HG03457 (cell line): ENCODE data around the gene CDK19.

ENCODE experiments used
- ATAC-seq: cut with Tn5 transposase; IDR thresholded peaks from one replicate; pipeline ENCODE4 v1.9.1; 2021; ENCODE audit warnings: moderate number of reproducible peaks; ENCODE audit not compliant: unreplicated experiment

The CDK19 gene

GRCh38 chr6:110665600-110665999 is 149.7 kb downstream of the CDK19 start:
- ATAC-seq: no peak

- ATAC-seq: no peak
Observed at GRCh38 chr6:110664933-110665332, 150.3 kb downstream of the CDK19 start.

GRCh38 chr6:110662490-110663211 is 152.6 kb downstream of the CDK19 start:
- ATAC-seq: no peak

- ATAC-seq: no peak
Observed at GRCh38 chr6:110661414-110661813, 153.9 kb downstream of the CDK19 start.

- no peak for ATAC-seq
Observed at GRCh38 chr6:110660066-110660655, 155.1 kb downstream of the CDK19 start.

GRCh38 chr6:110658631-110659211 is 156.5 kb downstream of the CDK19 start:
- no peak for ATAC-seq

- no peak for ATAC-seq
Observed at GRCh38 chr6:110656492-110656891, 158.8 kb downstream of the CDK19 start.

GRCh38 chr6:110655821-110656220 is 159.4 kb downstream of the CDK19 start:
- ATAC-seq: no peak

- ATAC-seq: no peak
Observed at GRCh38 chr6:110654096-110654820, 161.0 kb downstream of the CDK19 start.

- ATAC-seq: no peak
Observed at GRCh38 chr6:110653381-110653780, 161.9 kb downstream of the CDK19 start.

- ATAC-seq: no peak
Observed at GRCh38 chr6:110652520-110652919, 162.7 kb downstream of the CDK19 start.

- no peak for ATAC-seq
Observed at GRCh38 chr6:110650755-110651154, 164.5 kb downstream of the CDK19 start.

- no peak for ATAC-seq
Observed at GRCh38 chr6:110649704-110650103, 165.6 kb downstream of the CDK19 start.

- ATAC-seq: no peak
Observed at GRCh38 chr6:110646951-110647910, 168.0 kb downstream of the CDK19 start.

- no peak for ATAC-seq
Observed at GRCh38 chr6:110646419-110646698, 168.9 kb downstream of the CDK19 start.

- no peak for ATAC-seq
Observed at GRCh38 chr6:110645685-110646418, 169.4 kb downstream of the CDK19 start.

GRCh38 chr6:110643175-110643574 is 172.1 kb downstream of the CDK19 start:
- no peak for ATAC-seq

GRCh38 chr6:110642711-110643110 is 172.6 kb downstream of the CDK19 start:
- no peak for ATAC-seq

GRCh38 chr6:110636781-110637180 is 178.5 kb downstream of the CDK19 start:
- no peak for ATAC-seq

- ATAC-seq: no peak
Observed at GRCh38 chr6:110635096-110635495, 180.2 kb downstream of the CDK19 start.
